GM23338 (cell line): ENCODE data around the gene PYCR2. TPM values are rescaled to one million over a fixed set of nuclear protein-coding genes. Genes with fewer than 3 reads are reported as not detected.

ENCODE experiments used
- ATAC-seq: fragments of 200-7000 bp; cut with Tn5 transposase; 3 replicates; pipeline ENCODE4 v1.9.1; 2020
- DNase-seq: peaks from one replicate; pipeline ENCODE4 v3.0.0-alpha.2; 2015; ENCODE audit warnings: low spot score
- H2AFZ ChIP-seq: fragments of 200-600 bp; sonication (generic); 2 replicates; pipeline ENCODE4 v1.8.0; 2016; ENCODE audit warnings: antibody characterized with exemption, mild to moderate bottlenecking, moderate library complexity
- H3F3A ChIP-seq: fragments of 200-600 bp; sonication (generic); replicated peaks from 2 replicates; pipeline ENCODE4 v1.8.0; 2017; ENCODE audit warnings: antibody characterized with exemption, mixed run types, low read depth
- H3K27ac ChIP-seq: fragments of 200-600 bp; sonication (generic); 2 replicates; pipeline ENCODE4 v1.6.1; 2016; ENCODE audit warnings: low read depth
- H3K27me3 ChIP-seq: fragments of 200-600 bp; sonication (generic); 2 replicates; pipeline ENCODE4 v1.8.0; 2016; ENCODE audit warnings: mild to moderate bottlenecking, mixed run types, moderate library complexity; ENCODE audit not compliant: insufficient read depth
- H3K36me3 ChIP-seq: fragments of 200-600 bp; sonication (generic); 2 replicates; pipeline ENCODE4 v1.8.0; 2016; ENCODE audit warnings: mild to moderate bottlenecking; ENCODE audit not compliant: insufficient read depth
- H3K4me1 ChIP-seq: fragments of 200-600 bp; sonication (generic); 2 replicates; pipeline ENCODE4 v1.8.0; 2016; ENCODE audit warnings: mild to moderate bottlenecking, moderate library complexity; ENCODE audit not compliant: insufficient read depth
- H3K4me2 ChIP-seq: fragments of 200-600 bp; sonication (generic); 2 replicates; pipeline ENCODE4 v1.7.1; 2017; ENCODE audit warnings: mixed run types
- H3K4me3 ChIP-seq: fragments of 200-600 bp; sonication (generic); 2 replicates; pipeline ENCODE4 v1.6.1; 2016; ENCODE audit warnings: mixed run types
- H3K79me2 ChIP-seq: fragments of 200-600 bp; sonication (generic); replicated peaks from 2 replicates; pipeline ENCODE4 v1.8.0; 2017; ENCODE audit warnings: mild to moderate bottlenecking; ENCODE audit not compliant: insufficient read depth
- H3K9me2 ChIP-seq: fragments of 200-600 bp; sonication (generic); 2 replicates; pipeline ENCODE4 v1.8.0; 2017; ENCODE audit not compliant: insufficient read depth
- H4K20me1 ChIP-seq: fragments of 200-600 bp; sonication (generic); replicated peaks from 2 replicates; pipeline ENCODE4 v1.8.0; 2017; ENCODE audit warnings: mild to moderate bottlenecking; ENCODE audit not compliant: insufficient read depth
- H3K27ac Mint-ChIP-seq: 2 replicates; pipeline ENCODE4 v1.8.0; 2020; ENCODE audit warnings: inconsistent platforms, mild to moderate bottlenecking, moderate library complexity, mixed read lengths
- H3K27me3 Mint-ChIP-seq: 3 replicates; pipeline ENCODE4 v1.8.0; 2022; ENCODE audit warnings: low read depth, mild to moderate bottlenecking, moderate library complexity, mixed read lengths, inconsistent platforms; ENCODE audit not compliant: insufficient read depth, poor library complexity
- H3K36me3 Mint-ChIP-seq: 3 replicates; pipeline ENCODE4 v1.8.0; 2021; ENCODE audit warnings: low read depth, mild to moderate bottlenecking, inconsistent platforms, moderate library complexity, mixed read lengths
- H3K4me1 Mint-ChIP-seq: 3 replicates; pipeline ENCODE4 v1.8.0; 2020; ENCODE audit warnings: mild to moderate bottlenecking, inconsistent platforms, mixed read lengths
- H3K4me3 Mint-ChIP-seq: 3 replicates; pipeline ENCODE4 v1.8.0; 2021; ENCODE audit warnings: moderate library complexity, mild to moderate bottlenecking, inconsistent platforms, mixed read lengths
- H3K9me3 Mint-ChIP-seq: 3 replicates; pipeline ENCODE4 v1.8.0; 2020; ENCODE audit warnings: moderate library complexity, mild to moderate bottlenecking, inconsistent platforms, mixed read lengths
- CREB1 ChIP-seq: fragments of 250-450 bp; sonication (Bioruptor Pico); IDR thresholded peaks from 2 replicates; pipeline ENCODE4 v1.5.0; 2020; ENCODE audit warnings: low read depth, mild to moderate bottlenecking, moderate library complexity
- CTCF ChIP-seq, 2 experiments: fragments of 200-600 bp in 1 of 2; sonication (generic) in 1 of 2; conservative IDR thresholded peaks; 2 replicates each; pipeline versions ENCODE4 v1.5.1 to v1.6.1; 2016 to 2017; ENCODE audit warnings: antibody characterized with exemption in 2 of 2, low read depth in 2 of 2, mild to moderate bottlenecking in 2 of 2, moderate library complexity in 1 of 2
- EZH2 ChIP-seq: fragments of 200-600 bp; sonication (generic); IDR thresholded peaks from one replicate; pipeline ENCODE4 v1.8.0; 2017; ENCODE audit warnings: antibody characterized with exemption, mild to moderate bottlenecking, low read depth; ENCODE audit not compliant: unreplicated experiment
- EZH2phosphoT487 ChIP-seq: fragments of 200-600 bp; sonication (generic); IDR thresholded peaks from one replicate; pipeline ENCODE4 v1.8.1; 2018; ENCODE audit warnings: antibody characterized with exemption; ENCODE audit not compliant: unreplicated experiment
- JUNB ChIP-seq: IDR thresholded peaks from one replicate; pipeline ENCODE4 v1.6.1; 2016; ENCODE audit warnings: antibody characterized with exemption; ENCODE audit not compliant: unreplicated experiment
- NANOG ChIP-seq: IDR thresholded peaks from 2 replicates; pipeline ENCODE4 v1.6.1; 2016; ENCODE audit warnings: antibody characterized with exemption, borderline replicate concordance
- REST ChIP-seq: IDR thresholded peaks from one replicate; pipeline ENCODE4 v1.6.1; 2018; ENCODE audit warnings: antibody characterized with exemption; ENCODE audit not compliant: unreplicated experiment
- STAT1 ChIP-seq: IDR thresholded peaks from one replicate; pipeline ENCODE4 v1.6.1; 2016; ENCODE audit warnings: antibody characterized with exemption; ENCODE audit not compliant: unreplicated experiment
- ZNF114 ChIP-seq: fragments of 250-450 bp; sonication (Bioruptor Pico); IDR thresholded peaks from 2 replicates; pipeline ENCODE4 v1.5.0; 2020; ENCODE audit warnings: mild to moderate bottlenecking, moderate library complexity
- ZNF331 ChIP-seq: fragments of 250-450 bp; sonication (Bioruptor Pico); IDR thresholded peaks from 2 replicates; pipeline ENCODE4 v1.5.0; 2020; ENCODE audit warnings: low read depth, mild to moderate bottlenecking, moderate library complexity
- ZNF462 ChIP-seq: fragments of 250-450 bp; sonication (Bioruptor Pico); IDR thresholded peaks from 2 replicates; pipeline ENCODE4 v1.5.0; 2020; ENCODE audit warnings: mild to moderate bottlenecking, moderate library complexity
- polyA plus RNA-seq: library from polyadenylated mRNA; unstranded; fragments of >200 nt; fragmentation: Nextera tagmentation; extraction: Ambion mirVana; gene quantifications from 2 replicates; pipeline ENCODE4 v1.2.1, GENCODE V29; 2016
- total RNA-seq: library from RNA; depleted of rRNA; stranded (reverse); fragments of >200 nt; shearing (Covaris generic); gene quantifications from 2 replicates; pipeline ENCODE4 v1.2.3, GENCODE V29; 2014

PYCR2 gene
- total and polyA plus RNA-seq, 2 experiments from 2014 or later, result 89.1 to 109 TPM

GRCh38 chr1:225944951-225945350, 20.9 kb upstream of the PYCR2 start (continued):
- no peak for TF ChIP-seq ZNF462 (CRISPR knock-in tag)
- TF ChIP-seq NANOG, result no peak
- TF ChIP-seq JUNB, result no peak
- TF ChIP-seq EZH2phosphoT487, result no peak

- H2AFZ ChIP-seq, result no peak overlapping the region
- Mint-ChIP-seq H3K36me3 (no peaks in the 10 kb centered on the region), H3K4me3 (no peak overlapping the region), H3K27me3 (peaks cover 34% of the 10 kb centered on the region), H3K27ac (no peak overlapping the region), H3K9me3 (no peaks in the 10 kb centered on the region), H3K4me1 (peaks cover 71% of the 10 kb centered on the region)
- no peak overlapping the region; the same call in 1 of the 2 replicates for H3K4me2 ChIP-seq
- peaks cover 32% of the 10 kb centered on the region for H3F3A ChIP-seq
- H3K27me3 ChIP-seq, result peaks cover 4% of the 10 kb centered on the region; the same call in 1 of the 2 replicates
- peak overlapping the region; percentile 94; the same call in 1 of the 2 replicates for H3K27ac ChIP-seq
- H3K36me3 ChIP-seq, result no peaks in the 10 kb centered on the region
- no peaks in the 10 kb centered on the region for H3K79me2 ChIP-seq
- ATAC-seq, result no peak
- peaks cover 71% of the 10 kb centered on the region for H3K4me1 ChIP-seq
- no peaks in the 10 kb centered on the region for H4K20me1 ChIP-seq
- no peak overlapping the region for H3K4me3 ChIP-seq
- no peaks in the 10 kb centered on the region for H3K9me2 ChIP-seq
- no peak for DNase-seq
- no peak for TF ChIP-seq CREB1 (CRISPR knock-in tag)
- no peak for TF ChIP-seq NANOG
- no peak for TF ChIP-seq ZNF331 (CRISPR knock-in tag)
- no peak for TF ChIP-seq ZNF114 (CRISPR knock-in tag)
- TF ChIP-seq EZH2phosphoT487, result no peak
- TF ChIP-seq CTCF (conservative IDR thresholded peaks at IDR 0.05; ENCODE audit: low read depth in 2 of 2), result no peak
- no peak for TF ChIP-seq STAT1
- no peak for TF ChIP-seq EZH2
- TF ChIP-seq JUNB, result no peak
- TF ChIP-seq REST, result no peak
These were observed 20.3 kb upstream of the PYCR2 start for GRCh38 chr1:225944387-225944786.
